ENCODE results near the gene THRSP.

Gene THRSP

GRCh38 chr11:78110830-78111229 lies 47.2 kb downstream of the THRSP start:
- H3K36me3 ChIP-seq (ENCODE audit: control insufficient read depth in 2 of 2, insufficient read depth in 2 of 2, low read length in 2 of 2), result peaks cover 18 to 25% of the 10 kb centered on the region in 2 donors
- no peak overlapping the region for H3K9ac ChIP-seq (ENCODE audit: low read depth in 1 of 2, low read length in 2 of 2)

DNA sequence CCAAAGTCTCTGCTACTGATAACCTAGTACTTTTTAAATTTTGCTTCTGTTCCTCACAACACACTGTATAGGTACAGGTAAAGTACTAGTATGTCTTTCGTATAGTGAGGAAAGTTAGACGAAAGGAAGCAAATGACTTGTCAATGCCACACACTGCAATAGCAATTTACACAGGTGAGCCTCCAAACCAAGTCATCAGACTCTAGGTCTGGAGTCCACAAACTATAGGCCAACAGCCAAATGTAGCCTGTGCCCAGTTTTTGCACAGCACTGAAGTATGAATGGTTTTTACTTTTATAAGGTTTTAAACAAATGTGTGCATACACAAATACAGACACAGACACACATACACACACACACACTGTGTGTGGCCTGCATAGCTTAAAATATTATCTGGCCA lies 47.6 kb downstream of the THRSP start:
- no peaks in the 10 kb centered on the region for H3K4me1 ChIP-seq (ENCODE audit: control insufficient read depth in 2 of 2, insufficient read depth in 2 of 2, low read length in 2 of 2)
- H3K4me3 ChIP-seq (ENCODE audit: low read length in 2 of 2), result no peak overlapping the region
- peaks cover 18 to 25% of the 10 kb centered on the region in 2 donors for H3K36me3 ChIP-seq (ENCODE audit: control insufficient read depth in 2 of 2, insufficient read depth in 2 of 2, low read length in 2 of 2)

More at GRCh38 chr11:78110830-78111229, 47.2 kb downstream of the THRSP start:
- Histone ChIP-seq H3K4me1 (ENCODE audit: control insufficient read depth in 2 of 2, insufficient read depth in 2 of 2, low read length in 2 of 2) (no peaks in the 10 kb centered on the region), H3K4me3 (ENCODE audit: low read length in 2 of 2) (no peak overlapping the region), H3K9me3 (ENCODE audit: control insufficient read depth in 2 of 2, low read length in 2 of 2) (no peaks in the 10 kb centered on the region), H3K27ac (ENCODE audit: low read depth in 2 of 2, low read length in 2 of 2) (no peak overlapping the region), H3K27me3 (ENCODE audit: control insufficient read depth in 2 of 2, insufficient read depth in 2 of 2, low read length in 2 of 2) (no peaks in the 10 kb centered on the region)

DNA sequence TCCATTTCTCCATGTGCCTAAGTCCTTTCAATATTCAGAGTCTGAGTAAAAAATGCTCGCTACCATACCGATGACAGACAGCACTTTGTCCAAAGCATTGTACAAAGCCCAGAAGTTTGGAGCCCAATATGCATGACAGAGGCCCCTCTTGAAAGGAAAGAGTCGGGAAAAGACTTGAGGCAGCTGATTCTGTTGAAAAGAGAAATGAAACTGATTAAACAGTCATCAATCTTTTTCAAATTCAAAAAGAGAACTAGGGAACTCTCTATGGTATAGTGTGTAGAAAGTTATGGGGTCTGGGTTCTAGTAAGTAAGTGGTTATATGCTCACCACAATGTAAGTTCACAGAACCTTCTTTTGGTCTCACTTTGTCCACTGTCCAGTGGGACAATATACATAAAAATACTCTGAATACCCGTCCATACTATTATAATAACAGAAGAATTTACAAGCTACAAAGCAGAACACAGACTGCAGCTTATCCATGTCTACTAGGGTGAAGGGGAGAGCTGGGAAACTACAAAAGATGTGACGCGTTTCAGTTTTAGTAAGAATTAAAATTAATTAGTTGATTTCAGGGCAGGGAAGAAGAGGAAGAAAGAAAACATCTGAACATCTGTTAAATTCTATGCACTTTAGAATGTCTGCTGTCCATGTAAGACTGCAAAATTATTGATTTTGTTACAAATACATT lies 49.1 kb downstream of the THRSP start:
- Histone ChIP-seq H3K36me3 (ENCODE audit: control insufficient read depth in 2 of 2, insufficient read depth in 2 of 2, low read length in 2 of 2) (peaks cover 21 to 24% of the 10 kb centered on the region in 2 donors), H3K27me3 (ENCODE audit: control insufficient read depth in 2 of 2, insufficient read depth in 2 of 2, low read length in 2 of 2) (no peaks in the 10 kb centered on the region), H3K9me3 (ENCODE audit: control insufficient read depth in 2 of 2, low read length in 2 of 2) (no peaks in the 10 kb centered on the region), H3K9ac (ENCODE audit: low read depth in 1 of 2, low read length in 2 of 2) (no peak overlapping the region), H3K4me1 (ENCODE audit: control insufficient read depth in 2 of 2, insufficient read depth in 2 of 2, low read length in 2 of 2) (no peaks in the 10 kb centered on the region), H3K4me3 (ENCODE audit: low read length in 2 of 2) (no peak overlapping the region), H3K27ac (ENCODE audit: low read depth in 2 of 2, low read length in 2 of 2) (no peak overlapping the region)

More for the DNA sequence above, 47.6 kb downstream of the THRSP start:
- Histone ChIP-seq H3K27me3 (ENCODE audit: control insufficient read depth in 2 of 2, insufficient read depth in 2 of 2, low read length in 2 of 2) (no peaks in the 10 kb centered on the region), H3K9me3 (ENCODE audit: control insufficient read depth in 2 of 2, low read length in 2 of 2) (no peaks in the 10 kb centered on the region), H3K27ac (ENCODE audit: low read depth in 2 of 2, low read length in 2 of 2) (no peak overlapping the region), H3K9ac (ENCODE audit: low read depth in 1 of 2, low read length in 2 of 2) (no peak overlapping the region)

All from mucosa of rectum (tissue), 2 donors.